Memory B cell (primary cell): ENCODE measurements around the gene MAD1L1.

Experiments
- ATAC-seq: fragments of 150-1000 bp; cut with Tn5 transposase; 2 replicates; pipeline ENCODE4 v1.10.0; 2021; ENCODE audit warnings: low read depth, mild to moderate bottlenecking, moderate library complexity
- DNase-seq, 2 donors: peaks; one replicate each; pipeline ENCODE4 v3.0.0; 2022; ENCODE audit warnings: low spot score in 2 of 2
- H3K27ac Mint-ChIP-seq: one replicate; pipeline ENCODE4 v1.8.0; 2022; ENCODE audit warnings: mild to moderate bottlenecking, moderate library complexity, mixed read lengths
- H3K27me3 Mint-ChIP-seq: one replicate; pipeline ENCODE4 v1.8.0; 2022; ENCODE audit warnings: mixed read lengths
- H3K36me3 Mint-ChIP-seq: one replicate; pipeline ENCODE4 v1.8.0; 2022; ENCODE audit warnings: mild to moderate bottlenecking, mixed read lengths
- H3K4me1 Mint-ChIP-seq: one replicate; pipeline ENCODE4 v1.8.0; 2022; ENCODE audit warnings: mixed read lengths
- H3K4me3 Mint-ChIP-seq: one replicate; pipeline ENCODE4 v1.8.0; 2022; ENCODE audit warnings: mild to moderate bottlenecking, moderate library complexity, mixed read lengths
- H3K9me3 Mint-ChIP-seq: one replicate; pipeline ENCODE4 v1.8.0; 2022; ENCODE audit warnings: mixed read lengths

MAD1L1 gene

DNA sequence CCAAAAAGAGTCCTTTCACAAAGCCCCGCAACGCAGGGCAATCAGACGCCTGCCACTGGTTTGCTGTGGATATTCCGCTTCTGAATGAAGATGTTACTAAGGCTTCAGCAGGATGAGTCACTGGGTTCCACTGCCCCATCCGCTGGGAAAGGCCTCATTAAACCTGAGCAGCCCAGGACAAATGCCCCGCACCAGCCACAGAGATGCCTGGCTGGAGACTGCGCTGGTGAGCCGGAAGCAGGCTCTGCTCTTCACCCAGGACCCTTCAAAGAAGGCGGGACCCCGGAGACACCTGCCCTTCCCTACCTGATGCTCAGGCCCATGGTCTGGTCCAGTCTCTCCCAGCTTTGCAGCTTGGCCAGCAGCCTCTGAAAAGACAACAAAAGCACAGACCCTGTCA, 19.8 kb downstream of the MAD1L1 start:
- Mint-ChIP-seq H3K4me3 (no peak overlapping the region), H3K27me3 (no peaks in the 10 kb centered on the region), H3K9me3 (no peaks in the 10 kb centered on the region), H3K36me3 (peaks cover 40% of the 10 kb centered on the region), H3K4me1 (peaks cover 10% of the 10 kb centered on the region), H3K27ac (no peak overlapping the region)
- ATAC-seq (no peak), DNase-seq (no peak)

DNA sequence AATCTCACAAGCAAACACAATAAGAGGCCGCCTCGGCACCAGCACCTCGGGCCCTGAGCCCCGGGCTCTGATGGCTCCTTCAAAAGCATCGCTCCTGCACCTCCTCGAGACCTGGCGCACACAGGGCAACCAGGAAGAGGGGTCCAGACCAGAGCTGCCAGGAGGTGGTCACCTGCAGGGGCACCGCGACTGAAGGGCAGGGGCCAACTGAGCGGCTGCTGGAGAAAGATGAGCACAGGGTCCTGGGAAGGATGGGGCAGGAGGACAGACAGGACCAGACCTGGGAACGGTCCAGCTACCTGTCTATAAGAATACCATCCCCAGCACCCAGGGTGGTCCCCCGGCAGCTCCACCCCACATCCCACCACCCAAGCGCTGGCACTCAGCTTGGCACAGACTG, 20.8 kb downstream of the MAD1L1 start:
- no peaks in the 10 kb centered on the region for H3K27me3 Mint-ChIP-seq
- no peak overlapping the region for H3K27ac Mint-ChIP-seq
- no peak overlapping the region for H3K4me3 Mint-ChIP-seq
- DNase-seq (no peak), ATAC-seq (no peak)
- peaks cover 30% of the 10 kb centered on the region for H3K36me3 Mint-ChIP-seq
- H3K4me1 Mint-ChIP-seq, result peaks cover 10% of the 10 kb centered on the region
- no peaks in the 10 kb centered on the region for H3K9me3 Mint-ChIP-seq

DNA sequence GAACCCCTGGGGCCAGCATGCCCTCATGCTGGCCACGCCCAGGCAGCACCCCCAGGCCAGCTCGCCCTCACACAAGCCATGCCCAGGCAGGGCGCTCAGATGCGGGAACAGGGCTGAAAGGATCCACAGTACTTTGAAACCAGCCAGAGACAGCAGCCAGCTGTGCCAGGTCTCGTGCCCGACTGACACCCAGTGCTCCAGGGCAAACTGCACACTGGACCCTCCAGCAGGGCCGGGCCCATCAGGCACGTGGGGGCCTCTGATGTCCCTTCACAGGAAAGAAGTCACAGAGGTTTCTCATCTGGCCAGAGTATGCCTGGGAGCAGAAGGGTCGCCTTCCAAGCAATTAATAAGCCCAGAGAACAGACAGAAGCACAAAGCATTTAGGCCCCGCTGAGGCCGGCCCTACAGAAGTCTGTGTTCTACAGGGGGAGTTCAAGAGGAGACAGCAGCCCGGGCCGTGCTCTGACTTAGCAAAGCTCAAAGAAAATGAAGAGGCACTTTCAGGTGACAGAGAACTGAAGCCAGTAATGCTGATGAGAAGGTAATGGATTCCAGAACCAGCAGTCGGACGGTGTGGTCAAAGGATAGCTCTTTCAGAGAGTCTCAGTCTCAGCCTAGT, 21.4 kb downstream of the MAD1L1 start:
- DNase-seq, result no peak
- H3K4me1 Mint-ChIP-seq, result peaks cover 10% of the 10 kb centered on the region
- no peak for ATAC-seq
- H3K27me3 Mint-ChIP-seq, result no peaks in the 10 kb centered on the region
- peaks cover 30% of the 10 kb centered on the region for H3K36me3 Mint-ChIP-seq
- no peaks in the 10 kb centered on the region for H3K9me3 Mint-ChIP-seq
- no peak overlapping the region for H3K4me3 Mint-ChIP-seq
- no peak overlapping the region for H3K27ac Mint-ChIP-seq

DNA sequence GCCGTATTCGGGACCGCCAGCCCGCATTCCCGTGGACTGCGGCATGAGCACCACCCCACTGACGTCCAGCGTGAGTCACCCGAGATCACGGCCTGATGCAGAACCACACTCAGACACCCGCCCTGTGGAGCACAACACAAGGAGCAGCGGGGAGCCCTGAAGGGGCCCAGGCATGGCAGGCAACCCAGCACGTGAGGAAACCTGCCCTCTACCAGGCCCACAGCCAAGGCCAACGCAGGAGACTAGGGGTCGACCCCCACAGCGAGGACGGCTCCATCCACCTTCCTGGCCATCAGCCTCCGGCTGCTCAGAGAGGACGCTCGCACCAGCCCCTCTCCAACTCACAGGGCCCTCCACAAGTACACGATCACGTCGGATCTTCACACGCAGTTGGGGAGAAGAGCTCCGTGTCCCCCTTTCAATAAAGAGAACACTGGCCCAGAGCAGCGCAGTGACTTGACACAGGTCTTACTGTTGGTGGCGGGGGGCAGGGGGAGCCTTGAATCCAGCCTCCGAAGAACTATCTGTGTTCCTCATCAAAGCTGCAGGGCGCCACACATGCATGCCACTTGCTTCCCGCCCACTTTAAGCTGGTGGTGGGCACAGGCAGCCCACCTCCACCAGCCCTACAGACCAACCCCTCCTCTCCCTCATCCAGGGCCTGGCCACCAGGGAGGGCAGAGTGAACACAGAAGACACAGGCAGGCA, 22.0 kb downstream of the MAD1L1 start:
- peaks cover 24% of the 10 kb centered on the region for H3K36me3 Mint-ChIP-seq
- no peak overlapping the region for H3K27ac Mint-ChIP-seq
- ATAC-seq, result no peak

DNA sequence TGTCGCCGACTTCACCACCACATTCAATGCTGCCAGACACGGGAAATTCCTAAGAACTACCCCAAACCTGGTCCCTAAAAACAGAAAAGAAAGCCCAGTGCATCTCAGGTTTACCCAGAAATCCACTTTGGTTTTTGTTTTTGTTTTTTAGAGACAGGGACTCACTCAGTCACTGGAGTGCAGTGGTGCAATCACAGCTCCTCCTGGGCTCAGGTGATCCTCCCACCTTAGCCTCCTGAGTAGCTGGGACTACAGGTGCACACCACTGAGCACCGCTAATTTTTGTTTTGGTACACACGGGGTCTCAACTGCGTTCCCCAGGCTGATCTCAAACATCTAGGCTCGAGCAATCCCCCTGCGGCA, 22.8 kb downstream of the MAD1L1 start:
- no peaks in the 10 kb centered on the region for H3K27me3 Mint-ChIP-seq
- peak overlapping the region; percentile 81 for H3K27ac Mint-ChIP-seq
- peaks cover 10% of the 10 kb centered on the region for H3K4me1 Mint-ChIP-seq
- no peak for DNase-seq
- H3K36me3 Mint-ChIP-seq, result peaks cover 21% of the 10 kb centered on the region
- no peak for ATAC-seq
- H3K9me3 Mint-ChIP-seq, result no peaks in the 10 kb centered on the region
- H3K4me3 Mint-ChIP-seq, result no peak overlapping the region

More for the DNA sequence above, 22.0 kb downstream of the MAD1L1 start:
- no peak overlapping the region for H3K4me3 Mint-ChIP-seq
- H3K27me3 Mint-ChIP-seq, result no peaks in the 10 kb centered on the region
- peaks cover 10% of the 10 kb centered on the region for H3K4me1 Mint-ChIP-seq
- H3K9me3 Mint-ChIP-seq, result no peaks in the 10 kb centered on the region
- DNase-seq, result no peak

DNA sequence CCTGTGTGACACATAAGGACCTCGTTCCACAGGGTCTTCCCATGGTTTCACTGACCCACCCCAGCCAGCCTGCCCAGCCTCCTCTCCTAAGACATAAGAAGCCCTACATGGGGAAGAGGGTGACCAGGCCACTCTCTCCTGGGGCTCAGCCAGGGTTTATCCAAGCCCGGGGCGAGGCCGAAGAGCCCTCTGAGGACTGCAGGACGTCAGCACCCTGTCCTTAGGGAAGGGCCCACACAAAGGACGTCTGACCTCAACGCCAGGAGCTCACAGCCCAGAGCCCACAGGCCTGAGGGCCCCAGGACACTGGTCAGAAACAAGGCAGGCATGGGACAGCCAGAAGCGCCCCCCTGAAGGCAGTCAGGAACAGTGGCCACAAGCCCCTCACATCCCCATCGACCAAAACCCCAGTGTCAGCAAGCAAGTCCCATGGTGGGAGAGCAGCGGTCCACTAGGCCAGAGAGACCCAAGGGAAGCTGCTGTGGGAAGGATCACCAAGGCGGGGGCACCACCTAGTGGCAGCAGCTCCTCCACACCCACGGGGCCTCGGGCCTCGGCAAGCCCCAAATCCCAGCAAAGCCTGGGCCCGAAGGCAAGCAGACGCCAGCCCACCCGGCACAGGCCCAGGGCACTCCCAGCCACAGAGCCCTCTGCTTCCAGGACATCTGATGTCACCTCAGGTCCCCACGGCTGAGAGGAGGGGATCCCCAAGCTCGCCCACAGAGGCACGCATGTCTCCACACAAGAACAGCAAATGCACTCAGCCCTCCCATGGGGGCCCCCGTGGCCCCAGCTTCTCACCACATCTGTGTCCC, 23.4 kb downstream of the MAD1L1 start:
- H3K9me3 Mint-ChIP-seq, result no peaks in the 10 kb centered on the region
- H3K27ac Mint-ChIP-seq, result peak overlapping the region; percentile 81
- no peaks in the 10 kb centered on the region for H3K27me3 Mint-ChIP-seq
- peak; percentile 68 for DNase-seq
- H3K4me3 Mint-ChIP-seq, result no peak overlapping the region
- H3K36me3 Mint-ChIP-seq, result peaks cover 19% of the 10 kb centered on the region
- peak; percentile 80 for ATAC-seq
- peaks cover 11% of the 10 kb centered on the region for H3K4me1 Mint-ChIP-seq

DNA sequence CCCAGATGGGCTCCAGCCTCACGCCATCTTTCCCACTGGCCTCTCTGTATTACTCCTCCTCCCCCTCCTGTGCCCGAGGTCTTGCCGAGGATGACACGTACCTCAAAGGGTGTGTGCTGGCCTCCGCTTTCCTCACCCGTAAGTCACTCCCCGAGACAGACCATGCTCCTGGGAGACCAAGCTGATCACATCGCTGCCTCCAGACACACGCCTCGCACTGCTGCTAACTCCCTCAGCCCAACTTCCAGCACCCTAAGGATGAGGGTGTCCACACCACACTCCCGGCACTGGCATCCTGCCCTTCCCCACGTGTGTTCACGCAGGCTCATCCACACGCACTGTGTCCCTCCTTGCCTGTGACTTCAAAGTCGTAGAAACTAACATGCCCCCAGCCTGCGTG, 24.0 kb downstream of the MAD1L1 start:
- Mint-ChIP-seq H3K36me3 (peaks cover 15% of the 10 kb centered on the region), H3K4me1 (peaks cover 18% of the 10 kb centered on the region), H3K4me3 (no peak overlapping the region), H3K27me3 (no peaks in the 10 kb centered on the region), H3K27ac (peak overlapping the region; percentile 81), H3K9me3 (no peaks in the 10 kb centered on the region)
- DNase-seq, result no peak
- no peak for ATAC-seq

DNA sequence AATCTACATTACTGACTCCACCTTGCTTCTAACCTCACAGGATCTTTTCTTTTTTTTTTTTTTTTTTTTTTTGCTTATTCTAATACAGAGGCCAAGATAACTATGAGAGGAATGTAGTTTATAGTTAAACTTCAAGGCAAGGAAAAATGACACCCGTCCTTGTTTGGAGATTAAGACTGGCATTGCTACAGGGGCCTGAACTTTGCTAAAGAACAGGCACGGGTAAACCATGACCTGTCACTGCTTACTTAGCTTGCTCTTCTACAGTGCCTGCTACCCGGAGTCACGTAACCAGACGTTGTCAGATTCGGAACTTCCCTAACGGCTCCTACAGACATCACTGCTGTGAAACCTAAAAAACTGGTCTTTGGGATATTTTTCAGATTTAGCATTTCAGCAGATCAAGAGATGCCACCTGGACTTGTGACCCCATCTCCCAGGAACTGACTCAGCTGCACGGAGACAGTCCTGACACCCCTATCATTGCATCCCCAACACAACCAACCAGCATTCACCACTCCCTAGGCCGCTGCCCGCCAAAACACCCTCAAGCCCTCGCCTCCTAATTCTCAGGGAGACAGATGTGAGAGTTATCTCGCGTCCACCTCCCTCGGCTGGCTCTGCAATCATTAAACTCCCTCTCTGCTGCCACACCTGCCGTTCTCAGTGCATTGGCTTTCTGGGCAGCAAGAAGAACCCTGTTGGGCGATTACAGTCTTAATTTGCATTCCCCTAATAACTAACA, 27.5 kb downstream of the MAD1L1 start:
- Mint-ChIP-seq H3K36me3 (peaks cover 13% of the 10 kb centered on the region), H3K27ac (peak overlapping the region; percentile 67), H3K4me1 (peaks cover 21% of the 10 kb centered on the region), H3K9me3 (no peaks in the 10 kb centered on the region), H3K4me3 (no peak overlapping the region), H3K27me3 (no peaks in the 10 kb centered on the region)
- no peak for DNase-seq
- ATAC-seq, result no peak

DNA sequence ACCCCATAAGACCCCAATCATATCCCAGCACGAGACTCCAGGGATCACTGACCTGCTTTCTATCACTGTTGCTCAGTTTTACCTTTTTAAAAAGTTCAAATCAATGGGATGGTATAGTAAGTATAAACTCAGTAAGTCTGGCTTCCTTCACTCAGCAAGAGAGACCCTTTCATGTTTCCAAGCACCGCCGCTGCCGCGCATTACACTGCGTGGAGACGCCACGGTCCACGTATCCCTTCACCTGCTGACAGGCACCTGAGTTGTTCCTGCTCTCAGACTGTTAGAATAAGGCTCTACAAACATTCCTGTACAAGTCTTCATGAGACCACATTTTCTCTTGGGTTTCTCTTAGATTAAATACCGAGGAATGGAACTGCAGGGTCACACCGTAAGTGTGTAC, 28.3 kb downstream of the MAD1L1 start:
- DNase-seq (no peak), ATAC-seq (no peak)
- Mint-ChIP-seq H3K9me3 (no peaks in the 10 kb centered on the region), H3K4me1 (peaks cover 16% of the 10 kb centered on the region), H3K36me3 (peaks cover 15% of the 10 kb centered on the region), H3K27me3 (no peaks in the 10 kb centered on the region), H3K4me3 (no peak overlapping the region), H3K27ac (peak overlapping the region; percentile 67)

DNA sequence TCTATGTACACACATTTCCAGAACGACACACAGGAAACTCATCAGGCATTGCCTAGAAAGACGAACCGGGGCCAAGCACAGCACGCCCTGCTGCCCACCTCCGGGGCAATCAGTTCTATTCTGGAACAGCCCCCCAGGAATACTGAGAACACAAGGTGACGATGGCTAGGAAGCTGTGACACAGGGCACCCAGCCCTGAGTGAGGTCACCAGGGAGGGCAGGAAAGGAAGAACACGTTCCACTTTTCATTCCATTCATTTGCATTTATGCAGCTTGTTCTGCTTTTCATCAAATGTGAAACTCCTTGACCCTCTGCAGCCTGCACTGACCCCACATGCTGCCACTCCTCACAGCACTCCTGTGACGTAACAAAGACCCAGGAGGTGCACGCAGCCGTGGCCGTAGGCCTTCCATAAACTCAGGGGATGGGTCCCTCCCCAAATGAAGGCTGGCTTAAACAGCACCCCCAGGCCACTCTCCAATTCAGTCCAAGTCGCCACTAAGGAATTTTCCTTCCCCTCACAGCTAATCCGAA, 28.9 kb downstream of the MAD1L1 start:
- Mint-ChIP-seq H3K4me3 (no peak overlapping the region), H3K27me3 (no peaks in the 10 kb centered on the region), H3K27ac (peak overlapping the region; percentile 67), H3K36me3 (peaks cover 16% of the 10 kb centered on the region), H3K9me3 (no peaks in the 10 kb centered on the region), H3K4me1 (peaks cover 13% of the 10 kb centered on the region)
- no peak for DNase-seq
- ATAC-seq, result peak; percentile 80

DNA sequence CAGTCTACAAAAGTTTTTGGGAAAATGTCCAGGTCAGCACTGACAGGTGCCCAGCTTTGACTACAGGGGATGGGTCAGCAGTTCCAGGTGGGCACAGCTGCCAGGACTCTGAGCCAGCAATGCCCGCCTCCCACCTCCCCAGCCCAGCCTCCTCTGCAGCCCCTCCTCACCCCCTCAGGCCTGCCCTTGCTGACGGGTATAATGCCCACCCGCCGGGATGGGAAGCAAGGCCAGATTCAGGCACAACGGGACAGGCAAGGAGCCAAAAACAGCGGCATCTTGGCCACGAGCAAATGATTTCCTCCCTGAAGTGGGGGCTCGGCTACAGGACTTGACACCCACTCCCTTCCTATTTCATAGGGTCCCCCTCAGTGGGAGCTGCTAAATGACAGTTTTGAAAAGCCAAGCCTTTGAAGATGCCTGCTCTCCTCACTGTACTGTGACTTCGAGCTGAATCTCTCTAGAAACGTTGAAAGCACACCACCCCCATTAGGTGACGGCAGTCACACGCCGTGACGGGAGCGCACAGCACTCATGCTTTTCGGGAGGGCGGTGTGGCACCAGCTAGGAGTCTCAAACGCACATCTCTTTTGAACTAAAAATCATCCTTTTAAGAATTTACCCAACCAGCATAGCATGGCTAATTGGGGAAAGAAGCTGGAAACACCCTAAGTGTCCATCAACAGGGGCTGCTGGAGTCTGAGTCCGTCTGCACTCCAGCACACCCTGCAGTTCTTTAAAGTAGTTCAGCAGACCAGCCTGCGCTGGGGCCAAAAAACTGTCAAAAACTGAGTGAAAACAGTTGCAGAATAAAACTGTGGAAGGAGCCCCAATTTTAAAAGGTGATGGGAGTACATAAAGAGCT, 29.6 kb downstream of the MAD1L1 start:
- Mint-ChIP-seq H3K36me3 (peaks cover 10% of the 10 kb centered on the region), H3K4me3 (no peak overlapping the region), H3K27ac (peak overlapping the region; percentile 67), H3K4me1 (peaks cover 13% of the 10 kb centered on the region), H3K9me3 (no peaks in the 10 kb centered on the region), H3K27me3 (no peaks in the 10 kb centered on the region)
- DNase-seq, result no peak
- ATAC-seq, result no peak

DNA sequence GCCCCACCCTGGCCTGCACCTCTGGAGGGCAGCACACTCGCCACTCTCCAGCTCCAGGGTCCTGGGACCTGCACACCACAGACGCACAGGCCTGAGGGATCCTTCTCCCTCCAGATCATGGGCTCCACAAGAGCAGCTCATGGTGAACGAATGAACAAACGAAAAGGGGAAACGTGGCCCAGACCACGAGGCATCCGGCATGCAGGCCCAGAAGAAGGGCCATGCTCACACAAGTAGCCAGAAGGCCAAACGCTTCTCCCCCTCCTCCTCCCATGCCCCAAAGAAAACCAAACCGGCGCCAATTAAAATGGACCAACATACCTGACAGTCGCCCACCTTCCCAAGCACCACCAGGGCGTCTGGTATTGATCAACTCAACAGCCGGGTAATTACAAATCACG, 30.4 kb downstream of the MAD1L1 start:
- H3K4me1 Mint-ChIP-seq, result peaks cover 13% of the 10 kb centered on the region
- peaks cover 14% of the 10 kb centered on the region for H3K36me3 Mint-ChIP-seq
- H3K9me3 Mint-ChIP-seq, result no peaks in the 10 kb centered on the region
- H3K4me3 Mint-ChIP-seq, result no peak overlapping the region
- H3K27ac Mint-ChIP-seq, result no peak overlapping the region
- no peak for DNase-seq
- H3K27me3 Mint-ChIP-seq, result no peaks in the 10 kb centered on the region
- no peak for ATAC-seq
